GM18507 (cell line): ENCODE data around the gene MPST.
A peak's percentile ranks its signal among the peaks of the same experiment; 100 is the strongest.

ENCODE experiments used
- DNase-seq: peaks from one replicate; pipeline ENCODE4 v3.0.0; 2011; ENCODE audit warnings: low read depth; ENCODE audit not compliant: insufficient read length; ENCODE audit errors: extremely low spot score
- FAIRE-seq: peaks from 2 replicates; lab custom pipeline; 2011; peaks lifted over from hg19 to GRCh38; lab: Jason Lieb, UNC

Gene MPST

GRCh38 chr22:37020192-37020479 is 594 bp downstream of the MPST start:
- DNase-seq, result no peak

GRCh38 chr22:37021041-37021440 is 1.5 kb downstream of the MPST start:
- DNase-seq (no peak), FAIRE-seq (no peak)

More at GRCh38 chr22:37020192-37020479, 594 bp downstream of the MPST start:
- FAIRE-seq, result peak; percentile 36

- peak; percentile 46 for DNase-seq
- peak; percentile 48 for FAIRE-seq
These were observed 2.4 kb downstream of the MPST start for GRCh38 chr22:37021710-37022482.

GRCh38 chr22:37022483-37023337 is 3.2 kb downstream of the MPST start:
- no peak for DNase-seq
- no peak for FAIRE-seq

GRCh38 chr22:37023743-37024338 is 4.3 kb downstream of the MPST start:
- DNase-seq (no peak), FAIRE-seq (no peak)

- DNase-seq, result no peak
- no peak for FAIRE-seq
These were observed 5.0 kb downstream of the MPST start for GRCh38 chr22:37024339-37025157.

GRCh38 chr22:37025500-37026070 is 6.0 kb downstream of the MPST start:
- FAIRE-seq, result no peak
- no peak for DNase-seq

- FAIRE-seq (no peak), DNase-seq (no peak)
These were observed 6.8 kb downstream of the MPST start for GRCh38 chr22:37026325-37026724.

- no peak for FAIRE-seq
These were observed 8.0 kb downstream of the MPST start for GRCh38 chr22:37027556-37027955.

GRCh38 chr22:37028692-37029674 is 9.4 kb downstream of the MPST start:
- FAIRE-seq, result no peak

More at GRCh38 chr22:37027556-37027955, 8.0 kb downstream of the MPST start:
- DNase-seq, result no peak

GRCh38 chr22:37030560-37031281 is 11.2 kb downstream of the MPST start:
- DNase-seq (no peak), FAIRE-seq (no peak)

More at GRCh38 chr22:37028692-37029674, 9.4 kb downstream of the MPST start:
- no peak for DNase-seq

- FAIRE-seq, result no peak
These were observed 12.6 kb downstream of the MPST start for GRCh38 chr22:37032134-37032534.

GRCh38 chr22:37032535-37033460 is 13.3 kb downstream of the MPST start:
- FAIRE-seq, result no peak
- no peak for DNase-seq

More at GRCh38 chr22:37032134-37032534, 12.6 kb downstream of the MPST start:
- DNase-seq, result no peak

- FAIRE-seq (no peak), DNase-seq (no peak)
These were observed 14.3 kb downstream of the MPST start for GRCh38 chr22:37033605-37034430.

GRCh38 chr22:37036655-37037377 is 17.3 kb downstream of the MPST start:
- FAIRE-seq (no peak), DNase-seq (no peak)
